AG08396 (cell line): ENCODE data around the gene HS6ST1.

Experiments used
- DNase-seq: peaks from one replicate; pipeline ENCODE4 v3.0.0; 2012; ENCODE audit warnings: low spot score, mixed read lengths

The HS6ST1 gene

GRCh38 chr2:128237911-128238697, 80.6 kb downstream of the HS6ST1 start:
- no peak for DNase-seq

- DNase-seq = no peak
These were observed 81.6 kb downstream of the HS6ST1 start for GRCh38 chr2:128237081-128237534.

GRCh38 chr2:128236491-128237035, 82.1 kb downstream of the HS6ST1 start:
- DNase-seq = peak; percentile 74

GRCh38 chr2:128235581-128235980, 83.1 kb downstream of the HS6ST1 start:
- DNase-seq = no peak

GRCh38 chr2:128234613-128235012, 84.1 kb downstream of the HS6ST1 start:
- DNase-seq = no peak

GRCh38 chr2:128233790-128234395, 84.8 kb downstream of the HS6ST1 start:
- DNase-seq = no peak

GRCh38 chr2:128232965-128233789, 85.5 kb downstream of the HS6ST1 start:
- DNase-seq = peak; percentile 94

- DNase-seq = no peak
These were observed 89.8 kb downstream of the HS6ST1 start for GRCh38 chr2:128228894-128229293.

GRCh38 chr2:128227862-128228261, 90.8 kb downstream of the HS6ST1 start:
- no peak for DNase-seq

- no peak for DNase-seq
These were observed 98.8 kb downstream of the HS6ST1 start for GRCh38 chr2:128219891-128220290.

- DNase-seq = no peak
These were observed 101.0 kb downstream of the HS6ST1 start for GRCh38 chr2:128217671-128218070.

- DNase-seq = no peak
These were observed 102.6 kb downstream of the HS6ST1 start for GRCh38 chr2:128215897-128216642.
